ENCODE measurements around the gene CLEC4D.

The CLEC4D gene

DNA sequence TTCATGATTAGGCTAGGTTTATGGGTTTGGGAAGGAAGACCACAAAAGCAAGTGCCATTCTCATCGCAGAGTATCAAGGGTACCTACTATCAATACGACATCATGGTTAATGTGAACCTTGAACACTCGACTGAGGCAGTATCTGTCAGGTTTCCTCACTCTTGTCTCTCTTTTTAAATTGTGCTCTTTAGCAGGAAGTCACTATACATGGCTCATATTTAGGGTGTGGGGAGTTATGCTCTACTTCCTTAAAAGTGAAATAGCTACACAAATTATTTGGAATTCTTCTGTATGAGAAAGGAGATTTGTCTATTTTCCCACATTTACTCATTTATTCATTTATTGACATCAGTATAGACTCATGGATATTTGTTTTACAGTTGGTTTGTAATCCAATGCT is 33.3 kb downstream of the CLEC4D start:
- no peak for TF ChIP-seq FOXP2 (optimal IDR thresholded peaks at IDR 0.05; ENCODE audit: borderline replicate concordance, extremely low read depth, extremely low read length, insufficient read depth)
- TF ChIP-seq SIN3A (IDR thresholded peaks at IDR 0.05; ENCODE audit: borderline replicate concordance, insufficient read depth, low read length), result no peak
- no peak for TF ChIP-seq TAF1 (IDR thresholded peaks at IDR 0.05; ENCODE audit: borderline replicate concordance, insufficient read depth, low read length)
- TF ChIP-seq, protein P1, sequence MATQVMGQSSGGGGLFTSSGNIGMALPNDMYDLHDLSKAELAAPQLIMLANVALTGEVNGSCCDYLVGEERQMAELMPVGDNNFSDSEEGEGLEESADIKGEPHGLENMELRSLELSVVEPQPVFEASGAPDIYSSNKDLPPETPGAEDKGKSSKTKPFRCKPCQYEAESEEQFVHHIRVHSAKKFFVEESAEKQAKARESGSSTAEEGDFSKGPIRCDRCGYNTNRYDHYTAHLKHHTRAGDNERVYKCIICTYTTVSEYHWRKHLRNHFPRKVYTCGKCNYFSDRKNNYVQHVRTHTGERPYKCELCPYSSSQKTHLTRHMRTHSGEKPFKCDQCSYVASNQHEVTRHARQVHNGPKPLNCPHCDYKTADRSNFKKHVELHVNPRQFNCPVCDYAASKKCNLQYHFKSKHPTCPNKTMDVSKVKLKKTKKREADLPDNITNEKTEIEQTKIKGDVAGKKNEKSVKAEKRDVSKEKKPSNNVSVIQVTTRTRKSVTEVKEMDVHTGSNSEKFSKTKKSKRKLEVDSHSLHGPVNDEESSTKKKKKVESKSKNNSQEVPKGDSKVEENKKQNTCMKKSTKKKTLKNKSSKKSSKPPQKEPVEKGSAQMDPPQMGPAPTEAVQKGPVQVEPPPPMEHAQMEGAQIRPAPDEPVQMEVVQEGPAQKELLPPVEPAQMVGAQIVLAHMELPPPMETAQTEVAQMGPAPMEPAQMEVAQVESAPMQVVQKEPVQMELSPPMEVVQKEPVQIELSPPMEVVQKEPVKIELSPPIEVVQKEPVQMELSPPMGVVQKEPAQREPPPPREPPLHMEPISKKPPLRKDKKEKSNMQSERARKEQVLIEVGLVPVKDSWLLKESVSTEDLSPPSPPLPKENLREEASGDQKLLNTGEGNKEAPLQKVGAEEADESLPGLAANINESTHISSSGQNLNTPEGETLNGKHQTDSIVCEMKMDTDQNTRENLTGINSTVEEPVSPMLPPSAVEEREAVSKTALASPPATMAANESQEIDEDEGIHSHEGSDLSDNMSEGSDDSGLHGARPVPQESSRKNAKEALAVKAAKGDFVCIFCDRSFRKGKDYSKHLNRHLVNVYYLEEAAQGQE (IDR thresholded peaks at IDR 0.05; ENCODE audit: insufficient read depth in 1 of 2, low read depth in 2 of 2, low read length in 2 of 2), result no peak
- TF ChIP-seq POLR2AphosphoS5 (IDR thresholded peaks at IDR 0.05; ENCODE audit: low read depth, low read length), result no peak

DNA sequence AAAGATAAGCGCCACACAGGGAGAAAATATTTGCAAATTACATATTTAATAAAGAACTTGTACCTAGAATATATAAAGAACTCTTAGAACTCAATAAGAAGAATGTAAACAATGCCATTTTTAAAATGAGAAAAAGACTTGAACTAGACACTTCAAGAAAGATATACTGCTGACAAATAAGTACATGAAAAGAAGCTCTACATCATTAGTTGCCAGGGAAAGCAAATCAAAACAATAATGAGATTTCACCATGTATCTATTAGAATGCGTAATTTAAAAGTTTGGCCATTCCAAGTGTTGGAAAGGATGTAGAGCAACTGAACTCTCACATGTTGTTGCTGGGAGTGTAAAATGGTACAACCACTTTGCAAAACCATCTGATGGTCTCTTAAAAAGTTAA is 34.3 kb downstream of the CLEC4D start:
- TF ChIP-seq FOXP2 (optimal IDR thresholded peaks at IDR 0.05; ENCODE audit: borderline replicate concordance, extremely low read depth, extremely low read length, insufficient read depth), result no peak
- TF ChIP-seq POLR2AphosphoS5 (IDR thresholded peaks at IDR 0.05; ENCODE audit: low read depth, low read length), result no peak
- no peak for TF ChIP-seq SIN3A (IDR thresholded peaks at IDR 0.05; ENCODE audit: borderline replicate concordance, insufficient read depth, low read length)
- no peak for TF ChIP-seq TAF1 (IDR thresholded peaks at IDR 0.05; ENCODE audit: borderline replicate concordance, insufficient read depth, low read length)
- TF ChIP-seq, protein P1 (IDR thresholded peaks at IDR 0.05; ENCODE audit: insufficient read depth in 1 of 2, low read depth in 2 of 2, low read length in 2 of 2), result no peak

DNA sequence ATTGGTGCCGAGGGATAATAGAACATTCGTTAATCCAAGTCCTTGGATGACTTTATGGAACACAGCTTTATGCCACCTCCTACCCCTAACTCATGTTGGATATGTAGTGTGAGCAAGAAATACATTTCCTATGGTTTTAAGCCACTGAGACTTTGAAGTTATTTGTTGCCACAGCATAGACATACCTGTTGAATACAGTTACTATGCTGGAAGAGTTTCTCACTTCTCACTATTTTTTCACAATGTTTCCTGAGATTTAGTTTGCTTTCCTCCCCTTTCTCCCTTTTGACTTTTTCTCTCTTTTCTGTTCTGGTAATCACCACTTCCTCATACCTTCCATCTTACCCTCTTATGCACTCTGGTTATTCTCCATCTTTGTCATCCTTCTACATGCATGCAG is 34.9 kb downstream of the CLEC4D start:
- TF ChIP-seq, protein P1 (IDR thresholded peaks at IDR 0.05; ENCODE audit: insufficient read depth in 1 of 2, low read depth in 2 of 2, low read length in 2 of 2), result no peak
- no peak for TF ChIP-seq SIN3A (IDR thresholded peaks at IDR 0.05; ENCODE audit: borderline replicate concordance, insufficient read depth, low read length)
- no peak for TF ChIP-seq FOXP2 (optimal IDR thresholded peaks at IDR 0.05; ENCODE audit: borderline replicate concordance, extremely low read depth, extremely low read length, insufficient read depth)
- no peak for TF ChIP-seq TAF1 (IDR thresholded peaks at IDR 0.05; ENCODE audit: borderline replicate concordance, insufficient read depth, low read length)
- no peak for TF ChIP-seq POLR2AphosphoS5 (IDR thresholded peaks at IDR 0.05; ENCODE audit: low read depth, low read length)

GRCh38 chr12:8549381-8549780 is 36.1 kb downstream of the CLEC4D start:
- TF ChIP-seq, protein P1 (IDR thresholded peaks at IDR 0.05; ENCODE audit: insufficient read depth in 1 of 2, low read depth in 2 of 2, low read length in 2 of 2), result no peak
- TF ChIP-seq TAF1 (IDR thresholded peaks at IDR 0.05; ENCODE audit: borderline replicate concordance, insufficient read depth, low read length), result no peak

DNA sequence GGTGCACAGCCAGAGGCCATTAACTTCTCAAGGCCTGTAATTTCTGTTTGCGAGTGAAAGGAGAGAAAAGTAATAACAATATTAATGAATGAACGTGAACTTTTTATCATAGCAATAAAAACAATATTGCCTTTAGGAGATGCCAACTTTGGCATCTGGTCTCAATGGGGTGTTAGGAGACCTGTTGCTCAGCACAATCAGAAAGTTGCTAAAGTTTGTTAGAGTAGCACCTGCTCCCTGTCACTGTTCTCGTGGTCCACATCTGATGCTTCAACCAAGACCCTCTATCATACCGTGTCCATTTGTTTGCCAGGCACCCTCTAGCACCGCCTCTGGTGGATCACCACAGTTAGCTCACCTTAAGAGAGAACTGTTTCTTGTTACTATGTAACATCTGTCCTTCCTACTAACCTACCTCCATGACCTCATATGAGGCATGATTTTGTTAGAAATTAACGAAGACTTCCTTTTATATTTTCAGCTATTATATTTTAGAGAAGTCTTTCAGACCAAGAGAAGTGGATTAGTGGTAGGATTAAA is 39.9 kb downstream of the CLEC4D start:
- TF ChIP-seq SIN3A (IDR thresholded peaks at IDR 0.05; ENCODE audit: borderline replicate concordance, insufficient read depth, low read length) (no peak), FOXP2 (optimal IDR thresholded peaks at IDR 0.05; ENCODE audit: borderline replicate concordance, extremely low read depth, extremely low read length, insufficient read depth) (no peak), TAF1 (IDR thresholded peaks at IDR 0.05; ENCODE audit: borderline replicate concordance, insufficient read depth, low read length) (no peak), POLR2AphosphoS5 (IDR thresholded peaks at IDR 0.05; ENCODE audit: low read depth, low read length) (no peak)
- TF ChIP-seq, protein P1 (IDR thresholded peaks at IDR 0.05; ENCODE audit: insufficient read depth in 1 of 2, low read depth in 2 of 2, low read length in 2 of 2), result no peak

Data from PFSK-1 (cell line).